ENCODE measurements around the gene KIAA1328.

DNA sequence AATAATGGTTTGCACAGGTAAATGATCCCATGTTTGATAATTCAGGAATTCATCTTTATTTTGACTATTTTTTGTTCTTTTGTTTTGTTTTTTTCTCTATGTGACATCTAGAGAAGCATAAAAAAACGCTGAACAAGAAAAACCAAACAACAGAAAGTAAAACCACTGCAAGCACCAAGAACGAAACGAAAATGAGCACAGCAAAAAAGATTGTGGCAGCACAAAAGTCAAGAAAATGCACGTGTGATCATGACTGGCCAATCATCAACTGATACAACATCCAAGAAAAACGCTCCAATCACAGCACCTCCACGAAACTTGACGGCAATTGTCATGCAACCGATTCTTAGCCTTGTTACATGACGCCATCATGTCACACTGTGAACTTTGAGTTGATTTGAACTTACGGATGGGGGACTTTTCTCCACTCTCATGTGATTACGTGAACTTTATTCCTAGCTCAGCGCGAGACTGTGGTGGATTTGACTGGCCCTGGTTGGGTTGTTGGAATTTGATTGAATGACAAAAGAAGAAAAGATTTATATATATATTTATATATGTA is 417.9 kb downstream of the KIAA1328 start:
- TF ChIP-seq, protein P1, sequence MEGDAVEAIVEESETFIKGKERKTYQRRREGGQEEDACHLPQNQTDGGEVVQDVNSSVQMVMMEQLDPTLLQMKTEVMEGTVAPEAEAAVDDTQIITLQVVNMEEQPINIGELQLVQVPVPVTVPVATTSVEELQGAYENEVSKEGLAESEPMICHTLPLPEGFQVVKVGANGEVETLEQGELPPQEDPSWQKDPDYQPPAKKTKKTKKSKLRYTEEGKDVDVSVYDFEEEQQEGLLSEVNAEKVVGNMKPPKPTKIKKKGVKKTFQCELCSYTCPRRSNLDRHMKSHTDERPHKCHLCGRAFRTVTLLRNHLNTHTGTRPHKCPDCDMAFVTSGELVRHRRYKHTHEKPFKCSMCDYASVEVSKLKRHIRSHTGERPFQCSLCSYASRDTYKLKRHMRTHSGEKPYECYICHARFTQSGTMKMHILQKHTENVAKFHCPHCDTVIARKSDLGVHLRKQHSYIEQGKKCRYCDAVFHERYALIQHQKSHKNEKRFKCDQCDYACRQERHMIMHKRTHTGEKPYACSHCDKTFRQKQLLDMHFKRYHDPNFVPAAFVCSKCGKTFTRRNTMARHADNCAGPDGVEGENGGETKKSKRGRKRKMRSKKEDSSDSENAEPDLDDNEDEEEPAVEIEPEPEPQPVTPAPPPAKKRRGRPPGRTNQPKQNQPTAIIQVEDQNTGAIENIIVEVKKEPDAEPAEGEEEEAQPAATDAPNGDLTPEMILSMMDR (IDR thresholded peaks at IDR 0.05): no peak
- no peak for TF ChIP-seq POLR2A (IDR thresholded peaks at IDR 0.05)
